Esophagus muscularis mucosa (tissue), 3 donors: ENCODE results near the gene HEATR5A.
"Not testable (repeated sequence)": the region's sequence is repeated elsewhere in the genome, so short reads cannot be mapped to it uniquely, and the experiment has no call there.

ENCODE experiments used
- POLR2A ChIP-seq: fragments of 450-650 bp; IDR thresholded peaks from one replicate; pipeline ENCODE4 v1.6.1; 2017; ENCODE audit warnings: antibody characterized with exemption, moderate library complexity, mild to moderate bottlenecking, low read depth
- POLR2AphosphoS5 ChIP-seq, 2 donors: sonication (generic); formaldehyde crosslinking; IDR thresholded peaks; one replicate each; pipeline ENCODE4 v1.6.1; 2017; ENCODE audit warnings: antibody characterized with exemption in 2 of 2
- TF ChIP-seq, protein P1 (sequence below), 3 experiments: fragments of 200-600 bp in 2 of 3; fragments of 450-650 bp in 1 of 3; sonication (generic) in 2 of 3; IDR thresholded peaks; one replicate each; pipeline ENCODE4 v1.5.1; 2017 to 2019; ENCODE audit warnings: antibody characterized with exemption in 3 of 3, mild to moderate bottlenecking in 2 of 3, moderate library complexity in 1 of 3

DNA sequence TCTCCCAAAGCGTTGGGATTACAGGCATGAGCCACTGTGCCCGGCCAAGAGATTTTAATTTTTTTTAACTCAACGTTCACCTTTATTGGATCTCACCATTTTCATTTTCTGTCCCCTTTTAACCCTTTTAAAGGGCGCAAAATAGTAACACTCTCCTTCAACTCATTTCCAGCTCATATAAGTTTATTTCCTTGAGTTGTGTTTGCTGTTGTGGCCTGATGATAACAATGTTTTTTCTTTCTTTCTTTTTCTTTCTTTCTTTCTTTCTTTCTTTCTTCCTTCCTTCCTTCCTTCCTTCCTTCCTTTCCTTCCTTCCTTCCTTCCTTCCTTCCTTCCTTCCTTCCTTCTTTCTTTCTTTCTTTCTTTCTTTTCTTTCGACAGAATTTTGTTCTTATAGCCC is 143.9 kb downstream of the HEATR5A start:
- TF ChIP-seq POLR2A; POLR2AphosphoS5 (IDR thresholded peaks at IDR 0.05): not testable (repeated sequence)
- TF ChIP-seq, protein P1, sequence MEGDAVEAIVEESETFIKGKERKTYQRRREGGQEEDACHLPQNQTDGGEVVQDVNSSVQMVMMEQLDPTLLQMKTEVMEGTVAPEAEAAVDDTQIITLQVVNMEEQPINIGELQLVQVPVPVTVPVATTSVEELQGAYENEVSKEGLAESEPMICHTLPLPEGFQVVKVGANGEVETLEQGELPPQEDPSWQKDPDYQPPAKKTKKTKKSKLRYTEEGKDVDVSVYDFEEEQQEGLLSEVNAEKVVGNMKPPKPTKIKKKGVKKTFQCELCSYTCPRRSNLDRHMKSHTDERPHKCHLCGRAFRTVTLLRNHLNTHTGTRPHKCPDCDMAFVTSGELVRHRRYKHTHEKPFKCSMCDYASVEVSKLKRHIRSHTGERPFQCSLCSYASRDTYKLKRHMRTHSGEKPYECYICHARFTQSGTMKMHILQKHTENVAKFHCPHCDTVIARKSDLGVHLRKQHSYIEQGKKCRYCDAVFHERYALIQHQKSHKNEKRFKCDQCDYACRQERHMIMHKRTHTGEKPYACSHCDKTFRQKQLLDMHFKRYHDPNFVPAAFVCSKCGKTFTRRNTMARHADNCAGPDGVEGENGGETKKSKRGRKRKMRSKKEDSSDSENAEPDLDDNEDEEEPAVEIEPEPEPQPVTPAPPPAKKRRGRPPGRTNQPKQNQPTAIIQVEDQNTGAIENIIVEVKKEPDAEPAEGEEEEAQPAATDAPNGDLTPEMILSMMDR (IDR thresholded peaks at IDR 0.05) = not testable (repeated sequence)
